Osteocyte (in vitro differentiated cells): ENCODE measurements around the gene SECISBP2. TPM values are rescaled to one million over a fixed set of nuclear protein-coding genes. Genes with fewer than 3 reads are reported as not detected.
A peak's percentile ranks its signal among the peaks of the same experiment; 100 is the strongest.

Source experiments
- DNase-seq: peaks from one replicate; pipeline ENCODE4 v3.0.0; 2021; ENCODE audit warnings: mixed read lengths; ENCODE audit not compliant: unreplicated experiment; ENCODE audit errors: extremely low spot score
- H3K27ac Mint-ChIP-seq: one replicate; pipeline ENCODE4 v1.8.0; 2021; ENCODE audit warnings: mild to moderate bottlenecking, mixed read lengths; ENCODE audit not compliant: unreplicated experiment
- H3K27me3 Mint-ChIP-seq: one replicate; pipeline ENCODE4 v1.8.0; 2021; ENCODE audit warnings: mixed read lengths; ENCODE audit not compliant: unreplicated experiment
- H3K36me3 Mint-ChIP-seq: one replicate; pipeline ENCODE4 v1.8.0; 2021; ENCODE audit warnings: mixed read lengths; ENCODE audit not compliant: unreplicated experiment
- H3K4me1 Mint-ChIP-seq: one replicate; pipeline ENCODE4 v1.8.0; 2021; ENCODE audit warnings: mixed read lengths; ENCODE audit not compliant: unreplicated experiment
- H3K4me3 Mint-ChIP-seq: one replicate; pipeline ENCODE4 v1.8.0; 2021; ENCODE audit warnings: mild to moderate bottlenecking, moderate library complexity, mixed read lengths; ENCODE audit not compliant: unreplicated experiment
- H3K9me3 Mint-ChIP-seq: one replicate; pipeline ENCODE4 v1.8.0; 2021; ENCODE audit warnings: mixed read lengths; ENCODE audit not compliant: unreplicated experiment
- CTCF ChIP-seq: fragments of 200-600 bp; sonication (generic); IDR thresholded peaks from 2 replicates; pipeline ENCODE4 v1.5.0; 2021; ENCODE audit warnings: antibody characterized with exemption, mild to moderate bottlenecking, moderate library complexity
- total RNA-seq: library from RNA; stranded (reverse); gene quantifications from 2 replicates; pipeline ENCODE4 v1.2.1, GENCODE V29; 2021

Gene SECISBP2
- total RNA-seq, 1 donor from 2014 or later, result 31.5 TPM

DNA sequence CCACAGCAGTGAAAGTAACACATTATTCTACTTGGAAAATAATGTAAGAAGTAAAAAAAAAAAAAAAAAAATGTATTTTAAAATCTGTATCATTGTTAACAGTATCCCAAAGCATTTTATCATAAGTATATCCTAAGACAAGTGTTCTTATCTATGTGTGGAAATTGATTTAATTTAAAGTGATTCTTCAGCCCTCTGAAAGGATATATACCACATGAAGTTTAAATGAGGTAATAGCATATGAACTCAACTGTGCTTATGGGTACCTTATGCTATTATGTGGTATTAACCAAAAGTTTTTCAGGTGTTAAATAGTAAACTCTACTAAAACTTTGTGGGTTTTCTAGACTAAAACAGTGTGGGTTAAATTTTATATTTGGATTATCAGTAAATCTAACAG lies 2.8 kb upstream of the SECISBP2 start:
- DNase-seq, result no peak
- no peaks in the 10 kb centered on the region for H3K27me3 Mint-ChIP-seq
- H3K27ac Mint-ChIP-seq, result peak overlapping the region; percentile 81
- H3K4me1 Mint-ChIP-seq, result peaks cover 55% of the 10 kb centered on the region
- H3K4me3 Mint-ChIP-seq, result no peak overlapping the region
- TF ChIP-seq CTCF, result no peak
- H3K36me3 Mint-ChIP-seq, result peaks cover 4% of the 10 kb centered on the region
- H3K9me3 Mint-ChIP-seq, result no peaks in the 10 kb centered on the region

- no peak for DNase-seq
- H3K4me1 Mint-ChIP-seq, result peaks cover 60% of the 10 kb centered on the region
- peaks cover 7% of the 10 kb centered on the region for H3K36me3 Mint-ChIP-seq
- H3K4me3 Mint-ChIP-seq, result peak overlapping the region; percentile 88
- no peaks in the 10 kb centered on the region for H3K27me3 Mint-ChIP-seq
- no peaks in the 10 kb centered on the region for H3K9me3 Mint-ChIP-seq
- no peak for TF ChIP-seq CTCF
- peak overlapping the region; percentile 98 for H3K27ac Mint-ChIP-seq
Measured at GRCh38 chr9:89317282-89317681, 1.0 kb upstream of the SECISBP2 start.

GRCh38 chr9:89319015-89319905 lies 960 bp downstream of the SECISBP2 start:
- Mint-ChIP-seq H3K4me1 (peaks cover 48% of the 10 kb centered on the region), H3K9me3 (no peaks in the 10 kb centered on the region), H3K4me3 (peak overlapping the region; percentile 88), H3K27me3 (no peaks in the 10 kb centered on the region), H3K27ac (peak overlapping the region; percentile 98), H3K36me3 (peaks cover 7% of the 10 kb centered on the region)
- no peak for DNase-seq
- no peak for TF ChIP-seq CTCF

- H3K9me3 Mint-ChIP-seq, result no peaks in the 10 kb centered on the region
- peaks cover 24% of the 10 kb centered on the region for H3K4me1 Mint-ChIP-seq
- H3K27ac Mint-ChIP-seq, result no peak overlapping the region
- H3K4me3 Mint-ChIP-seq, result no peak overlapping the region
- no peaks in the 10 kb centered on the region for H3K27me3 Mint-ChIP-seq
- H3K36me3 Mint-ChIP-seq, result peaks cover 3% of the 10 kb centered on the region
- TF ChIP-seq CTCF, result no peak
- DNase-seq, result no peak
Measured at GRCh38 chr9:89323390-89323789, 5.1 kb downstream of the SECISBP2 start.

DNA sequence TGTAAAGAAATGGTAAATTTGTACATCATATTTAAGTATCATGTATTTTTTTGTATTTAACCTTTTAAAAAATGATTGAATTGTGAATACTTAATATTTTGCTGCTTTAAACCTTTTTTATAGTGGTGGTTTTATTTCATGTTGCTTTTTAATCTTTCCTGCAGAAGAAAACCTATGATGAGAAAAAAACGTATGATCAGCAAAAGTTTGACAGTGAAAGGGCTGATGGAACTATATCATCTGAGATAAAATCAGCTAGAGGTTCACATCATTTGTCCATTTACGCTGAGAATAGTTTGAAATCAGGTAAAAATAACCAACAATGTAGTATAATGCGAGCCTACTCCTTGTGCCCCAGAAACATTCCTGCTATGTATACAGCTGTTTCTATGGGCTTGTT lies 7.4 kb downstream of the SECISBP2 start:
- Mint-ChIP-seq H3K9me3 (no peaks in the 10 kb centered on the region), H3K27me3 (no peaks in the 10 kb centered on the region), H3K36me3 (peaks cover 19% of the 10 kb centered on the region), H3K4me3 (no peak overlapping the region), H3K4me1 (peaks cover 9% of the 10 kb centered on the region), H3K27ac (no peak overlapping the region)
- no peak for TF ChIP-seq CTCF
- DNase-seq, result no peak
